GM18519 (cell line): ENCODE measurements around the gene GSTA3.
"Not testable (repeated sequence)": the region's sequence is repeated elsewhere in the genome, so short reads cannot be mapped to it uniquely, and the experiment has no call there.

Experiments used
- ATAC-seq: cut with Tn5 transposase; IDR thresholded peaks from one replicate; pipeline ENCODE4 v1.9.1; 2021; ENCODE audit warnings: mild to moderate bottlenecking, moderate library complexity; ENCODE audit not compliant: unreplicated experiment, low FRiP score

GSTA3 gene

GRCh38 chr6:52909531-52909930, at the start of gene GSTA3:
TSS of gene GSTA3 (minus strand) at chr6:52909698. CDS start at chr6:52905834, 3,864 bp downstream.
- no peak for ATAC-seq

- no peak for ATAC-seq
Measured at GRCh38 chr6:52958546-52959255, 49.2 kb upstream of the GSTA3 start.

GRCh38 chr6:52955871-52956270, 46.4 kb upstream of the GSTA3 start:
- no peak for ATAC-seq

GRCh38 chr6:52953911-52954839, 44.7 kb upstream of the GSTA3 start:
- no peak for ATAC-seq

- ATAC-seq = no peak
Measured at GRCh38 chr6:52946306-52946705, 36.8 kb upstream of the GSTA3 start.

- ATAC-seq = not testable (repeated sequence)
Measured at GRCh38 chr6:52942821-52943220, 33.3 kb upstream of the GSTA3 start.

- ATAC-seq = no peak
Measured at GRCh38 chr6:52942221-52942620, 32.7 kb upstream of the GSTA3 start.

- no peak for ATAC-seq
Measured at GRCh38 chr6:52937908-52938307, 28.4 kb upstream of the GSTA3 start.

- ATAC-seq = no peak
Measured at GRCh38 chr6:52933778-52934177, 24.3 kb upstream of the GSTA3 start.

GRCh38 chr6:52931351-52931750, 21.9 kb upstream of the GSTA3 start:
- no peak for ATAC-seq

GRCh38 chr6:52929321-52930164, 20.0 kb upstream of the GSTA3 start:
- no peak for ATAC-seq

GRCh38 chr6:52927451-52927850, 18.0 kb upstream of the GSTA3 start:
- ATAC-seq = no peak

GRCh38 chr6:52925919-52926792, 16.7 kb upstream of the GSTA3 start:
- ATAC-seq = no peak

- ATAC-seq = no peak
Measured at GRCh38 chr6:52925042-52925441, 15.5 kb upstream of the GSTA3 start.

- not testable (repeated sequence) for ATAC-seq
Measured at GRCh38 chr6:52923689-52924088, 14.2 kb upstream of the GSTA3 start.

- ATAC-seq = no peak
Measured at GRCh38 chr6:52922161-52922560, 12.7 kb upstream of the GSTA3 start.

- ATAC-seq = no peak
Measured at GRCh38 chr6:52921743-52922142, 12.2 kb upstream of the GSTA3 start.

GRCh38 chr6:52919511-52919910, 10.0 kb upstream of the GSTA3 start:
- not testable (repeated sequence) for ATAC-seq

- ATAC-seq = not testable (repeated sequence)
Measured at GRCh38 chr6:52918771-52919170, 9.3 kb upstream of the GSTA3 start.
